Left ventricle myocardium superior (tissue), 1 donor: ENCODE measurements around the gene USH1C. TPM values are rescaled to one million over a fixed set of nuclear protein-coding genes. Genes with fewer than 3 reads are reported as not detected.

ENCODE experiments used
- ATAC-seq: fragments of 200-7000 bp; cut with Tn5 transposase; one replicate; pipeline ENCODE4 v1.9.1; 2020; ENCODE audit warnings: mild to moderate bottlenecking, moderate library complexity
- DNase-seq: peaks from one replicate; pipeline ENCODE4 v3.0.0-alpha.2; 2020
- intact Hi-C: fragments of 100-400 bp; cut with micrococcal nuclease; formaldehyde crosslinking; loops from one replicate; pipeline ENCODE4 v1.11.0; 2022
- long read RNA-seq: library from polyadenylated mRNA; unstranded; transcript quantifications from one replicate; pipeline ENCODE4 v2.0.0, GENCODE V29; 2021
- total RNA-seq: library from RNA; stranded (reverse); fragmentation: NEBNext Ultra II Directional; extraction: Animal tissue kit (Norgen Biotek cat#: 25700); gene quantifications from one replicate; pipeline ENCODE4 v1.2.1, GENCODE V29; 2021
- donor health status: DM: no; HTN: yes; CAD: no; lungs with severe emphysema.

The USH1C gene
- total RNA-seq, result 1.3 TPM
- long read RNA-seq, partial matches to known transcripts, result 0 of 1 reads
- long read RNA-seq, other reads (novel, unspliced or antisense), result 1 of 1 reads

DNA sequence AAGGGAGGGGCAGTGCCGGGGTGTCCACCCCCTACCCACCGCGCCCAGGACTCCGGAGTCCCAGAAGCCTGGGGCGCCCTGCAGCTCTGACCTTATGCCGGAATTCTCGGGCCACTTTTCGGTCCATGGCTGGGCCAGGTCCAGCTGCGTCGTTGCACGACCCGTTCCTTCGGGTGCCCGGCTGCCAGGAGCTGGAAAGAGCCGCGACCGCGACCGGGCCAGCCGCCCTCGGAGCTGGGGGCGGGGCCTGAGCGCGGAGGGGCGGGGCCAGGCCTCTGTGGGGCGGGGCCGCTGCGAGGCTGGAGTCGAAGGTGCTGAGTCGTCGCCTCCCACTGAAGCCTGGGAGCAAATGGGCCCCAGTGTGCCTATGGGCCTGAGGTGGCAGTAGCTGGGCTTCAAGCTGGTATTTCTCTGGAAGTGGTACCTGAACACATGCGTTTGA is at the start of gene USH1C:
Gene USH1C (minus strand): TSS at position 236 of the 442 bp plus-strand sequence. CDS start 109 bp downstream, at position 127.
- intact Hi-C loops, result no loop called here
- ATAC-seq (peak; percentile 68), DNase-seq (peak; percentile 41)

GRCh38 chr11:17593466-17594245 is 49.4 kb upstream of the USH1C start:
- intact Hi-C loops, result no loop called here
- DNase-seq, result no peak
- no peak for ATAC-seq

GRCh38 chr11:17591293-17591692 is 47.1 kb upstream of the USH1C start:
- intact Hi-C loops, result no loop called here
- DNase-seq, result no peak

GRCh38 chr11:17590463-17590862 is 46.2 kb upstream of the USH1C start:
- DNase-seq (no peak), ATAC-seq (no peak)
- intact Hi-C loops, result no loop called here

More at GRCh38 chr11:17591293-17591692, 47.1 kb upstream of the USH1C start:
- ATAC-seq, result no peak

- intact Hi-C loops, result no loop called here
- DNase-seq, result no peak
- no peak for ATAC-seq
Measured at GRCh38 chr11:17588721-17589120, 44.5 kb upstream of the USH1C start.

- intact Hi-C loops, result no loop called here
- DNase-seq (no peak), ATAC-seq (no peak)
Measured at GRCh38 chr11:17588166-17588565, 44.0 kb upstream of the USH1C start.

- no peak for ATAC-seq
- intact Hi-C loops, result no loop called here
- no peak for DNase-seq
Measured at GRCh38 chr11:17585911-17586695, 41.9 kb upstream of the USH1C start.

DNA sequence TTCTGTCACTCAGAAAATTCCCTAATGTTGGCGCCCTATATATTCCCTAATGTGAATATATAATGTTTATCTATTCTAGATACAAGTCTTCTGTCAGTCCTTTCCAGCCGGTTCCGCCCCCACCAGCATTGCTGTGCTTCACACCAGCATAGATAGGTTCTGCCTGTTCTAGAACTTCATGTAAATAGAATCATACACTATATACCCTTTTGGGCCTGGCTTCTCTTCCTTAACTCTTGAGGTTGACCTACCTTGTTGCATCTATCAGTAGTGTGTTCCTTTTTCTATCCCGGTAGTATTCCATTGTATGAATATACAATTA is 37.5 kb upstream of the USH1C start:
- ATAC-seq, result no peak
- intact Hi-C loops, result no loop called here

GRCh38 chr11:17581036-17581731 is 37.0 kb upstream of the USH1C start:
- ATAC-seq, result no peak
- DNase-seq, result no peak
- intact Hi-C loops, result no loop called here

More for the DNA sequence above, 37.5 kb upstream of the USH1C start:
- no peak for DNase-seq

DNA sequence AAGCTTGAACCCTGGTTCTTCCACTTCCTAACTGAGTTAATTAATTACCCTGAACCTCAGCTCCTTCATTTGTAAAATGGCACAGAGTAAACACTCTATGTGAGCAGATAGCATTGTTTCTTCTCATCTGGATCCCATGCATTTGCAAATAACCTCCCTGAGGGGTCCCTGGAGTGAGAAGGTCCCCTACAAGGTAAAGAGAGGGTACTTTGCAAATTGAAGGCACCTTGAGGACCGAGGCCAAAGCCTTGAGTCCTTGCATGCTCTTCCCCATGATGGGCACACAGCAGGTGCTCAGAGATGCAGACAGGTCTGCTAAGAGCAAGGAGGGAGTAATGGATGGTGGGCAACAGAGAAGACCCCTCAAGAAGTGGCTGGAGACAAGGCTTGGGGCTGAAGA is 36.1 kb upstream of the USH1C start:
- DNase-seq (no peak), ATAC-seq (no peak)
- intact Hi-C loops, result no loop called here

- no peak for DNase-seq
- intact Hi-C loops, result no loop called here
Measured at GRCh38 chr11:17579451-17579850, 35.2 kb upstream of the USH1C start.

DNA sequence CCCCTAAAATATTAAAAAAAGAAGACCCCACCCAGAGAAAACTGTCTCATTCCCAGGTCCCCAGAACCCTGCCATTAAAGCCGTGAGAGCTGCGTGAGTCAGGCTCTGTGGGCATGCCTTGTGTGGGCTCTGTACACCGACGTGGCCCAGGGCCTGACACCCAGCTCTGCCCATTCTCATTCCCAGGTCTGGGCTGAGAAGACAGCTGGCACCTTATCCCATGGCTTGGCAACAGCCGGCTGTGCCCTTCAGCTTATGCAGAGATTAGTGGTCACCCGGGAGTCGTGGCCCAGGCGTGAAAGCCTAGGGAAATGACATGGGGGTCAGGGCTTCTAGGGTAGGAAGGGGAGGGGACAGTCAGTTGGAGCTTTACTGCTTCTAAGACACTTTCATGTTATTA is 34.7 kb upstream of the USH1C start:
- no peak for DNase-seq
- intact Hi-C loops, result no loop called here
- ATAC-seq, result peak; percentile 77

More at GRCh38 chr11:17579451-17579850, 35.2 kb upstream of the USH1C start:
- no peak for ATAC-seq

DNA sequence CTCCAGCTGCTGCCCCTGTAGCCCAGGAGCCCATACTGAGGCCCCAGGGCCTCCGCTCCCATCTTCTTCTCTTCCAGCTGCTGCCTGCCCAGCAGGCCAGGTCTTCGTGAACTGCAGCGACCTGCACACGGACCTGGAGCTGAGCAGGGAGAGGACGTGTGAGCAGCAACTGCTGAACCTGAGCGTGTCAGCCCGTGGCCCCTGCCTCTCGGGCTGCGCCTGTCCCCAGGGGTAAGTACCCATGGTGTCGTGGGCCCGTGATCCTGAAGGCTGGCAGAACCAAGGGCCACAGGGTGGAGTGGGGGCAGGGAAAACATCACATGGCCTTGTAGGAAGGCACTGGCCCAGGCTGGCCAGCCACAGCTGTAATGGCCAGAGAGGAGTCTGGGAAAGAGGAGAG is 34.1 kb upstream of the USH1C start:
- no peak for DNase-seq
- ATAC-seq, result no peak

DNA sequence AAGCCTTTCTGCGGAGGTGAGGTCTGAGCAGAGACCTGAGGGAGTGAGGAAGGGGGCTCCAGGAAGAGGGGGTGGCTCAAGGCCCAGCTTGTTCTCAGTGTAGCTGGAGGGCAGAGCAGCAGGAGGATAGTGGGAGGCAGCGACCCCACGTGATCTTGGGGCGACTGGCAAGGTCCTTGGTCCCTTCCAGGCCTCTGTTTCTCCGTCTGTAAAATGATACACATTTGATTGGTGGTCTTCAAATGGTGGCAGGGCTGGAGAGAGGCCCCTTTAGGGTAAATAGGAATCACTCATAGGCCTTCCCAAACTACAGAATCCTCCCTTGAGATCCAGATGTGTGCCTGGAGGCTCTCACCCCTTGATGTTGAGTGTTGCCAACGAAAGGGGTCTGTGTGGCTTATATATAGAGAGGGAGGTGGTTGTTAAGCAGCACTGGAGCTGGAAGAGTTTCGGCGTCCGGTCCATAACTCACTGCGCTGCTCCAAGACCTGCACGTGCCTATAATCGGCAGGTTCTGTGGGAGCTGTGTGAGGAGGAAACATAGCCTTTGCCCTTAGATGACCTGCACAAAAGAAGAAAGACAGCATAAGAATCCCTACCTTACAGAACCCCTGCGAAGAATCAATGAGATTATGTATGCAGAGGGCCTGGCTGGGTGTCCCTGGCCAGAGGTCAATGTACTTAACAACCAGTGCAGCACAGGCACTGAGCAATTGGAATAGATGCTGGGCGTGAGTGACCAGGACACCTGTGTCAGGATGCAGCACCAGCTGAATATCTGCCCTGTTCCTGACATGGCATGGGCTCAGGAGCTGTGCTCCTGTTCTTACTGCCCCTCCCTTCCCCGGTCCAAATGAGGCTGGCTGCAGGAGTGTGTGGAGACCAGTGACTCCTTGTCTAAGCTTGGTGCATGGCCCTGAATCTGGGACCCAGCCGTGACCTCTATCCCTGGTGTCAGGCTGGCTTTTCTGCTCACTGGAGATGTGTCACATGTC is 31.5 kb upstream of the USH1C start:
- DNase-seq (no peak), ATAC-seq (no peak)
- intact Hi-C loops, result no loop called here

More for the DNA sequence above, 34.1 kb upstream of the USH1C start:
- intact Hi-C loops, result no loop called here

GRCh38 chr11:17574141-17575091 is 30.2 kb upstream of the USH1C start:
- DNase-seq, result no peak
- intact Hi-C loops, result no loop called here
- ATAC-seq, result no peak

DNA sequence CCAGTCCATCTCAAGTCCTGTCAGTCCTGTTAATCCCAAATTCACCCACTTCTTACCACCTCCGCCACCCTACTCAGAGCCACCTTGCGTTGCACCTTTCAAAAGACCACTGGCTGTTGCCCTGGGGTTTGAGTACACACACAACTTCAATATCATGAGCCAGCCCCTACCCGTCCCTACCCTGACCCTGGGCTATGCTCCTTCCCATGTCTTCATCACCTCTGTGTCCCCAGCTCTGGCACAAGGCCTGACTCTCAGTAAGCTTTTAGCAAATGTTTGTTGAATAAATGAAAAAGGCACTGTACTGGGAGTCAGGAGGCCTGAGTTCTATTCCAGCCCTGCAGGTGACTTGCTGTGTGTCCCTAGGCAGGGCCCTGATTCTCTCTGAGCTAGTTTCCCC is 29.3 kb upstream of the USH1C start:
- no peak for ATAC-seq
- intact Hi-C loops, result no loop called here
- DNase-seq, result no peak

DNA sequence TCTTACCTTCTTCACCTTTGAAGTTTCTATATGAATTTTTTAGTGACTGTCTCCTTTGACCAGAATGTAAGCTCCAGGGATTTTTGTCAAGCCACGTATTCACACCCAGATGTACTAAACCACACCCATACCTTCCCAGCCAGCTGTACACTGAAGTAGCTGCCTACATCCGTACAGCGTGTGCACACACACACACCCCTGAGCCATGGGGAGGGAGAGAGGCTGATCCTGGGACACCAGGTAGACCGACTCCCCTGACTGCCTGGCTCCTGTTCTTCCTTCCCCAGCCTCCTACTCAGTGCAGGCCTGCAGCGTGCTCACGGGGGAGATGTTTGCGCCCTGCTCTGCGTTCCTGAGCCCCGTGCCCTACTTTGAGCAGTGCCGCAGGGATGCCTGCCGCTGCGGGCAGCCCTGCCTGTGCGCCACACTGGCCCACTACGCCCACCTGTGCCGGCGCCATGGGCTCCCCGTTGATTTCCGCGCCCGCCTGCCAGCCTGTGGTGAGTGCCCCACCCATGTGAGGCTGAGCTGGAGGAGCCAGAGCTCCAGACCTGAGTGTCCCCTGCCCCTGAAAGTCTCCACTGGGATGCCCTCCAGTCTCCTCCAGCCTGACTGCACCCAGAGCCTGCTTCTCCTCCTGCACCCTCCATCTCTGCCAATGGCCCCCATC is 28.7 kb upstream of the USH1C start:
- ATAC-seq (no peak), DNase-seq (no peak)
- intact Hi-C loops, result no loop called here
